GM23248 (cell line): Measurements from ENCODE around the gene KCNN3.

Experiments
- EZH2 ChIP-seq: fragments of 200-600 bp; sonication (generic); IDR thresholded peaks from 2 replicates; pipeline ENCODE4 v1.6.1; 2018; ENCODE audit warnings: antibody characterized with exemption, mild to moderate bottlenecking; ENCODE audit not compliant: insufficient read depth, poor library complexity, severe bottlenecking
- EZH2phosphoT487 ChIP-seq: fragments of 200-600 bp; sonication (generic); IDR thresholded peaks from 2 replicates; pipeline ENCODE4 v1.6.1; 2018; ENCODE audit warnings: antibody characterized with exemption, moderate library complexity, mild to moderate bottlenecking, low read depth; ENCODE audit not compliant: insufficient read depth

DNA sequence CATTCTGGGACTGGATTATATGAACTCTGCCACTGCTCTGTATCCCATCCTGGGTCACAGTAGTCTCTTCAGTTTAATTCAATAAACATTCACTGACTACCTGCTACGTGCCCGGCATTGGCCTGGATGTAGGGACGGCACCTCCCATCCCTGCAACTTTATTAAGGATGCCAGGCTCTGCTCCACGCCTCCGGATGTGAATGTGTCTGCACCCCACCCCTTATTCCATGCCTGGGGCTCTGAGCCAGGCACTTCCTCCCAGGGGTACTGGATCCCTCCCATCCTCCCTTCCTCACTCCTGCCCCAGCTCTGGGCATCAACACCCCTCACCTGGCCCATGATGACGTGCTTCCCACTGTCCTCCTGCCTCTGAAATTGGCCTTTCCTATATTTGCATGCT lies 53.7 kb downstream of the KCNN3 start:
- TF ChIP-seq EZH2phosphoT487 (no peak), EZH2 (no peak)
